ENCODE measurements around the gene IL34. TPM values are rescaled to one million over a fixed set of nuclear protein-coding genes. Genes with fewer than 3 reads are reported as not detected.

The IL34 gene
- total RNA-seq, 4 donors from 2014 or later, result 1.1 to 1.4 TPM; not detected in 2

DNA sequence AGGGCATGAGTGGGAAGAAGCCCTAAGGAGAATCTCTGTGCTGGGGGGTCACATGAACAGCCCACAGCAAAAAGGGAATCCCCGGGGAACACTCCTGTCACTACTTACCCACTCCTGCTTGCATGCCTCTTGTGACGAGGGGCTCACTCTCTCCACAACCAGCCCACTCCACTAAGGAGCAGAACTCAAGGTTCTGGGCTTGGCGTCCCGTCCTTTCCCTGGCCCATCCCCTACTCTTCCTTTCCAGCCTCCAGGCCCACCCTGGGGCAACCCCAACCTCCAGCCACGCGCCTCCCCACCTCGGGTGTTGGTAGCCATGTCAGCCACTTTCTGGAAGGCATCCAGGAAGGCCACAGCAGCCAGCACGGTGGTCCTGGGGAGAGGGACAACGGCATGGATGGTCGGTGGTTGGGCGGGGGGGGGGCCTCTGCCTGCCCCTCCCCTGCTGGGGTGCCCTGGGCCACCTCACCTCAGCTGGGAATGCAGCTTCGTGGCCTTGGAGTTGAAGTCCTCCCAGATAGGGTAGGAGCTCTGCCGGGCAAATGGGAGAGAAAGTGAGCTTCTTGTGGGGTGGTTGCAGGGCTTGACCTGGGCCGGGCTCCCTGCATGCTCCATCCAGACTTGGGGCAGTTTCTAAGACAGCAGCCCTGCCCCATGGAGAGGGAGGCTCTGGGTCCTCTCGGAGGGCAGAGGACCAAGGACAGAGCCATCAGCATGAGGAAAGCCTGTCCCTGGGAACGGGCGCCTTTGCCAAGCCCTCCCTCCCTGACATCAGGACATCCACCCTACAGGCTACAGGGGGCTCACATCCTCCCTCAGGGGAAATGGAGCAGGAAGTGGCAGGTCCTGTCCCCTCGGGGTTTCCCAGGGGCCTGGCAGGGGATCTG is 34.4 kb downstream of the IL34 start:
- intact Hi-C loops (cut with DNase I; ENCODE audit: low total_unique reads) (loop anchor here (1.0 to 5.0 kb wide), 2 partner anchors 58 to 77 kb away; no protein-coding TSS in a partner anchor), in situ Hi-C loops (cut with MboI; ENCODE audit: low pct_ligation_motif_present in 1 of 4, low pct_unique_long_range_greater_than_20kb in 1 of 4, low sequenced_read_pairs in 3 of 4) (loop anchor here in 1 of 4 donors (10.0 kb wide), 1 partner anchor 84 kb away; no protein-coding TSS in a partner anchor)
- H3K27me3 ChIP-seq, result peaks cover 6% of the 10 kb centered on the region
- peak overlapping the region; percentile 80 to 91 (median 89) for H3K27ac ChIP-seq
- 63 to 80% methylated on average over 2 to 18 of the region's 18 CpGs for WGBS, 2 donors (ENCODE audit: low coverage in 1 of 2)
- no peaks in the 10 kb centered on the region for H3K36me3 ChIP-seq
- peaks cover 33 to 54% (median 43%) of the 10 kb centered on the region in 4 donors for H3K4me1 ChIP-seq
- H3K9me3 ChIP-seq, result no peaks in the 10 kb centered on the region
- no peak overlapping the region for H3K4me3 ChIP-seq
- TF ChIP-seq, protein P1, sequence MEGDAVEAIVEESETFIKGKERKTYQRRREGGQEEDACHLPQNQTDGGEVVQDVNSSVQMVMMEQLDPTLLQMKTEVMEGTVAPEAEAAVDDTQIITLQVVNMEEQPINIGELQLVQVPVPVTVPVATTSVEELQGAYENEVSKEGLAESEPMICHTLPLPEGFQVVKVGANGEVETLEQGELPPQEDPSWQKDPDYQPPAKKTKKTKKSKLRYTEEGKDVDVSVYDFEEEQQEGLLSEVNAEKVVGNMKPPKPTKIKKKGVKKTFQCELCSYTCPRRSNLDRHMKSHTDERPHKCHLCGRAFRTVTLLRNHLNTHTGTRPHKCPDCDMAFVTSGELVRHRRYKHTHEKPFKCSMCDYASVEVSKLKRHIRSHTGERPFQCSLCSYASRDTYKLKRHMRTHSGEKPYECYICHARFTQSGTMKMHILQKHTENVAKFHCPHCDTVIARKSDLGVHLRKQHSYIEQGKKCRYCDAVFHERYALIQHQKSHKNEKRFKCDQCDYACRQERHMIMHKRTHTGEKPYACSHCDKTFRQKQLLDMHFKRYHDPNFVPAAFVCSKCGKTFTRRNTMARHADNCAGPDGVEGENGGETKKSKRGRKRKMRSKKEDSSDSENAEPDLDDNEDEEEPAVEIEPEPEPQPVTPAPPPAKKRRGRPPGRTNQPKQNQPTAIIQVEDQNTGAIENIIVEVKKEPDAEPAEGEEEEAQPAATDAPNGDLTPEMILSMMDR (IDR thresholded peaks at IDR 0.05), result no peak
- no peak for TF ChIP-seq EP300 (IDR thresholded peaks at IDR 0.05; ENCODE audit: low read depth)
- no peak for TF ChIP-seq POLR2A (IDR thresholded peaks at IDR 0.05)
- TF ChIP-seq POLR2AphosphoS5 (IDR thresholded peaks at IDR 0.05), result no peak
- no peak for DNase-seq

DNA sequence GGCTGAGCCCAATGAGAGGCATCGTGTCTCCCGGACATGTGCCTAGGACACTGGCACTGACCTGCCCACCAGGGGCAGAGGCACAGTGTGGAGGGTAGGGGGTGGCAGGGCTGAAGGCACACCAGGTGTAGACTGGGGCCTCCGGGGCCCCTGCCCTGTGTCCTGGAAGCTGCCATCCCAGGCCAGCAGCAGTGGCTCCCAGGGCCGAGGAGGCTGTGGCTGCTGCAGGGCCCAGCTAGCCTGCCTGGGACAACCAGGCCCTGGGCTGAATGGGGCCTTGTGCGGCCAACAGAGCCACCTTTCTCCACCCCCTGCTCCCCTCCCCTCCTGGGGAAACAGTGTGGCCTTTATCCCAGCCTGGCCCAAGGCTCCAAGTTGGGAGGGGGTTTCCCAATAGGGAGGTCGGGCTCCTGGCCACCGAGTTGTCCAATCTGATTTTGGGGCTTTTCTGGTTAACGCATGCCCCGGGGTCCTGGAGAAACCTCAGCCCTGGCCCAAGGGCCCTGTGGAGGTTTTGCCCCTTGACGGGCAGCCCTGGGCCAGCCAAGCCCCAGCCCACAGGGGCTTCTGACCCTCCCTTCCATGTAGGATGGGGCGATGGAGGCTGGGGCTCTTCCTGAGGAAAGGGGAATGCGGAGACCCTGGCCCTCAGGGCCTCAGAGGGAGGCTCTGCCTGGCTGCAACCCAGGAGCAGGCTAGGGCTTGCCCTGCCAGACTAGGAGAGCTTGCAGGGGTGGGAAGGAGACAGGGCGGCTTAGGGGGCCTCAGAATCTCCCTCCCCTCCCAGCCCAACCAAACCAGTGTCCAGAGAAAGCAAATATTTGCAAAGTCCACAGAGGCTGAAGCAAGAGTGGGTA is 35.3 kb downstream of the IL34 start:
- Histone ChIP-seq H3K4me3 (no peak overlapping the region), H3K27ac (peak overlapping the region; percentile 80 to 91 (median 89)), H3K9me3 (no peaks in the 10 kb centered on the region), H3K4me1 (peaks cover 33 to 59% (median 48%) of the 10 kb centered on the region in 4 donors), H3K27me3 (peaks cover 6% of the 10 kb centered on the region), H3K36me3 (no peaks in the 10 kb centered on the region)
- DNase-seq, result no peak
- in situ Hi-C loops (cut with MboI; ENCODE audit: low pct_ligation_motif_present in 1 of 4, low pct_unique_long_range_greater_than_20kb in 1 of 4, low sequenced_read_pairs in 3 of 4) (loop anchor here in 1 of 4 donors (10.0 kb wide), 1 partner anchor 83 kb away; no protein-coding TSS in a partner anchor), intact Hi-C loops (cut with DNase I; ENCODE audit: low total_unique reads) (loop anchor here (5.0 kb wide), 1 partner anchor 76 kb away; no protein-coding TSS in a partner anchor)
- 70% methylated on average over 12 of the region's 13 CpGs; no CpG with 5 or more reads in 1 of the 2 donors for WGBS, 2 donors (ENCODE audit: low coverage in 1 of 2)
- TF ChIP-seq POLR2AphosphoS5 (IDR thresholded peaks at IDR 0.05) (no peak), POLR2A (IDR thresholded peaks at IDR 0.05) (no peak), EP300 (IDR thresholded peaks at IDR 0.05; ENCODE audit: low read depth) (no peak)
- TF ChIP-seq, protein P1 (IDR thresholded peaks at IDR 0.05), result no peak

GRCh38 chr16:70682239-70683145 is 36.1 kb downstream of the IL34 start:
- peaks cover 6% of the 10 kb centered on the region for H3K27me3 ChIP-seq
- TF ChIP-seq POLR2A (IDR thresholded peaks at IDR 0.05) (no peak), EP300 (IDR thresholded peaks at IDR 0.05; ENCODE audit: low read depth) (no peak), POLR2AphosphoS5 (IDR thresholded peaks at IDR 0.05) (no peak)
- TF ChIP-seq, protein P1 (IDR thresholded peaks at IDR 0.05), result no peak
- H3K27ac ChIP-seq, result peak overlapping the region; percentile 80 to 91 (median 89)
- in situ Hi-C loops (cut with MboI; ENCODE audit: low pct_ligation_motif_present in 1 of 4, low pct_unique_long_range_greater_than_20kb in 1 of 4, low sequenced_read_pairs in 3 of 4), result loop anchor here in 1 of 4 donors (10.0 kb wide), 1 partner anchor 82 kb away; no protein-coding TSS in a partner anchor
- H3K4me3 ChIP-seq, result no peak overlapping the region
- no peaks in the 10 kb centered on the region for H3K9me3 ChIP-seq
- 50 to 65% methylated on average over 1 to 14 of the region's 14 CpGs for WGBS, 2 donors (ENCODE audit: low coverage in 1 of 2)
- intact Hi-C loops (cut with DNase I; ENCODE audit: low total_unique reads), result loop anchor here (5.0 kb wide), 1 partner anchor 75 kb away; no protein-coding TSS in a partner anchor
- no peak for DNase-seq
- peaks cover 34 to 68% (median 55%) of the 10 kb centered on the region in 4 donors for H3K4me1 ChIP-seq
- H3K36me3 ChIP-seq, result no peaks in the 10 kb centered on the region

All from transverse colon (tissue), 4 donors.